Stomach (tissue), 4 donors: ENCODE measurements around the gene WWOX.

ENCODE experiments used
- CTCF ChIP-seq, 7 experiments: fragments of 450-650 bp in 4 of 7; fragments of 200-600 bp in 3 of 7; sonication (generic) in 3 of 7; IDR thresholded peaks; one replicate each; pipeline ENCODE4 v1.5.1; 2016 to 2019; ENCODE audit warnings: antibody characterized with exemption in 7 of 7, control low read depth in 2 of 7, mild to moderate bottlenecking in 1 of 7
- EP300 ChIP-seq: sonication (generic); formaldehyde crosslinking; IDR thresholded peaks from one replicate; pipeline ENCODE4 v1.6.1; 2017; ENCODE audit warnings: antibody characterized with exemption
- POLR2A ChIP-seq, 4 donors: fragments of 450-650 bp; IDR thresholded peaks; one replicate each; pipeline ENCODE4 v1.6.1; 2016; ENCODE audit warnings: antibody characterized with exemption in 4 of 4, control low read depth in 2 of 4, mild to moderate bottlenecking in 1 of 4, moderate library complexity in 1 of 4
- POLR2AphosphoS5 ChIP-seq, 3 donors: sonication (generic); formaldehyde crosslinking; IDR thresholded peaks; one replicate each; pipeline ENCODE4 v1.6.1; 2016; ENCODE audit warnings: antibody characterized with exemption in 3 of 3

GRCh38 chr16:79218351-79218750, 1118.9 kb downstream of the WWOX start:
- no peak for TF ChIP-seq CTCF (IDR thresholded peaks at IDR 0.05)
- peak in 2 of 3 donors; percentile 66 to 70 for TF ChIP-seq POLR2AphosphoS5 (IDR thresholded peaks at IDR 0.05)
- no peak for TF ChIP-seq POLR2A (IDR thresholded peaks at IDR 0.05)
- TF ChIP-seq EP300: no peak
